Measurements from ENCODE around the gene APOL1. TPM values are rescaled to one million over a fixed set of nuclear protein-coding genes. Genes with fewer than 3 reads are reported as not detected.
"Not testable (repeated sequence)": the region's sequence is repeated elsewhere in the genome, so short reads cannot be mapped to it uniquely, and the experiment has no call there.

Gene APOL1
- total RNA-seq, 1 donor from 2014 or later: 15.2 TPM

DNA sequence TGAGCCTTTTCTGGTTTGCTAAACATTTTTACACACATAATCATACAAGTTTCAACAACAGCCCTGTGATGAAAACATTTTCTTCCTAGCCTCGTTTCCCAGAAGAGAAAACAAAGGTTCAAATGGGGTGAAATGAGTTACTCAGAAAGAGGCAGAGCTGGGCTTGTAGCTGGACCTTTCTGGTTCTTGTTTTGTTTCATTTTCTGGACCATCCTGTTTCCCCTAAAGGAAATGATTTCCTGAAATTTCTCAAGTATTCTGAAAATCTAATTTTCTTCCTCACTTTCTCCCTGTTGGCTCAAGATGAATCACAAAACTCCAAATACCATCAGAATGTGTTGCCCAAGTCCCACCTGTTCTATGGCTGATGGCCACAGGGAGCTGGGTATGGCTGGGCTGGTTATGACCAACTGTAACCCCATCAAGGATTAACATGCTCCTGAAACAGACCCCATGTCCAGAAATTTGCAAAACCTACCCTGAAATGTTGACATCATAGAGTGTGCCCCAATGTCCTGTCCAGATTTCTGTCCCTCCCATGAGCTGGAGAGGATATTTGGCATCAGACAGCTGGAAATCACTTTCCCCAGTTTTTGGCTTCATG is 44.7 kb upstream of the APOL1 start:
- Histone ChIP-seq H3K27me3 (ENCODE audit: low read depth) (no peaks in the 10 kb centered on the region), H3K9me3 (replicated peaks) (no peaks in the 10 kb centered on the region), H3K4me3 (no peak overlapping the region), H3K27ac (replicated peaks) (peak overlapping the region; percentile 33), H3K4me1 (peaks cover 16% of the 10 kb centered on the region), H3K36me3 (no peaks in the 10 kb centered on the region)
- intact Hi-C loops (cut with micrococcal nuclease): no loop called here
- DNase-seq: no peak
- TF ChIP-seq, protein P1, sequence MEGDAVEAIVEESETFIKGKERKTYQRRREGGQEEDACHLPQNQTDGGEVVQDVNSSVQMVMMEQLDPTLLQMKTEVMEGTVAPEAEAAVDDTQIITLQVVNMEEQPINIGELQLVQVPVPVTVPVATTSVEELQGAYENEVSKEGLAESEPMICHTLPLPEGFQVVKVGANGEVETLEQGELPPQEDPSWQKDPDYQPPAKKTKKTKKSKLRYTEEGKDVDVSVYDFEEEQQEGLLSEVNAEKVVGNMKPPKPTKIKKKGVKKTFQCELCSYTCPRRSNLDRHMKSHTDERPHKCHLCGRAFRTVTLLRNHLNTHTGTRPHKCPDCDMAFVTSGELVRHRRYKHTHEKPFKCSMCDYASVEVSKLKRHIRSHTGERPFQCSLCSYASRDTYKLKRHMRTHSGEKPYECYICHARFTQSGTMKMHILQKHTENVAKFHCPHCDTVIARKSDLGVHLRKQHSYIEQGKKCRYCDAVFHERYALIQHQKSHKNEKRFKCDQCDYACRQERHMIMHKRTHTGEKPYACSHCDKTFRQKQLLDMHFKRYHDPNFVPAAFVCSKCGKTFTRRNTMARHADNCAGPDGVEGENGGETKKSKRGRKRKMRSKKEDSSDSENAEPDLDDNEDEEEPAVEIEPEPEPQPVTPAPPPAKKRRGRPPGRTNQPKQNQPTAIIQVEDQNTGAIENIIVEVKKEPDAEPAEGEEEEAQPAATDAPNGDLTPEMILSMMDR (IDR thresholded peaks at IDR 0.05; ENCODE audit: borderline replicate concordance): no peak

- TF ChIP-seq, protein P1 (IDR thresholded peaks at IDR 0.05; ENCODE audit: borderline replicate concordance): no peak
- no peaks in the 10 kb centered on the region for H3K9me3 ChIP-seq (replicated peaks)
- H3K4me3 ChIP-seq: no peak overlapping the region
- intact Hi-C loops (cut with micrococcal nuclease): no loop called here
- H3K4me1 ChIP-seq: peaks cover 16% of the 10 kb centered on the region
- H3K27ac ChIP-seq (replicated peaks): no peak overlapping the region
- no peaks in the 10 kb centered on the region for H3K36me3 ChIP-seq
- H3K27me3 ChIP-seq (ENCODE audit: low read depth): no peaks in the 10 kb centered on the region
- no peak for DNase-seq
These were observed 44.0 kb upstream of the APOL1 start for GRCh38 chr22:36208914-36209313.

DNA sequence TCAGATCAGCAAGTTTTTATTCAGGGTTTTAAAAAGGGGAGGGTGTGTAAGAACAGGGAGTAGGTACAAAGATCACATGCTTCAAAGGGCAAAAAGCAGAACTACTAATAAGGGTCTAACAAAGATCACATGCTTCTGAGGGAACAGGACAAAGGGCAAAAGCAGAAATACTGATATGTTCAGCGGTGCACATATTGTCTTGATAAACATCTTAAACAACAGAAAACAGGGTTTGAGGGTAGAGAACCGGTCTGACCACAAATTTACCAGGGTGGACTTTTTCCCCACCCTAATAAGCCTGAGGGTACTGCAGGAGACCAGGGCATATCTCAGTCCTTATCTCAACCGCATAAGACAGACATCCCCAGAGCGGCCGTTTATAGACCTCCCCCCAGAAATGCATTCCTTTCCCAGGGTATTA is 43.4 kb upstream of the APOL1 start:
- intact Hi-C loops (cut with micrococcal nuclease): not testable (repeated sequence)
- peaks cover 16% of the 10 kb centered on the region for H3K4me1 ChIP-seq

DNA sequence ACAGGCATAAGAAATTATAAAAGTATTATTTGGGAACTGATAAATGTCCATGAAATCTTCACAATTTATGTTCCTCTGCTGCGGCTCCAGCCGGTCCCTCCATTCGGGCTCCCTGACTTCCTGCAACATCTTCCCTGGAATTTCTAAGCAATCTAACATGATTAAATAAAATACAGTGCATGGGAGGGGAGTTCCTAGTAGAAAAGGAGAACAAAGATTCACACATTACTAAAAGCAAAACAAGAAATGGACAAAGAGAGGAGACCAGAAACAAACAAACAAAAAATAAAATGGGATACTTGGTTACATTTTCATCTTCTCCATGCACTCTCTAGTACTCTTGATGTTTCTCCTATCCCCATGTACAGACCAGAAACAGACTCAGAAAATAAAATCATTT is 42.7 kb upstream of the APOL1 start:
- intact Hi-C loops (cut with micrococcal nuclease): no loop called here
- peaks cover 16% of the 10 kb centered on the region for H3K4me1 ChIP-seq

More for the DNA sequence above, 43.4 kb upstream of the APOL1 start:
- DNase-seq; H3K9me3 ChIP-seq (replicated peaks); H3K27ac ChIP-seq (replicated peaks); H3K27me3 ChIP-seq (ENCODE audit: low read depth); H3K36me3 ChIP-seq; H3K4me3 ChIP-seq: not testable (repeated sequence)

DNA sequence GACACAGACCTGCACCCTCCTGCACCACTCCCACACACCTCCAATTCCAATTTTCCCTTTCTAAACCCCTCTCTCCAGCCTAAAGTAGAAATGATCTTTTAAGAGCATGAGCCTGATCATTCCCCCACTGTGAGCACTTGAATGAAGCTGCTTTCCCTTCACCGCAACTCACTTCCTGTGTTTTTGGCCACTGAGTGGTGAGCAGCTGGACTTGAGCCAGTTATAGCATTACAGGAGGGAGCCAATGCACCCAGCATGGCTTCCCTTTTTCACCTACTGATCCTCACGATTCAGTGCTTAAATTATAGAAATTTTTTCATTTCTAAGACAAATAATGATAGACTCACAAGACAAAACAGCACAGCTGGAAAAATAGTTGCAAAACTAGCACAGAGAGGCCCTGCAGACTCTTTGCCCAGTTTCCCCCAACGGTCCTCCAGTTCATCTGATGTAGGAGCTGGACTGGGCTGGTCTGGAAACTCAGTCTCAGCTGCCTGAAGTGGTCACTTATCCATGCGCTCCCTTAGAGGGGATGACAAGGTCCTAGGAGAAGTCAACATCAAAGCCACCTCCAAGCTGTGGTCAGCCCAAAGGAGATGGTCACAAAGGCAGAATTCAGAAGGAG is 41.6 kb upstream of the APOL1 start:
- Histone ChIP-seq H3K27me3 (ENCODE audit: low read depth) (no peaks in the 10 kb centered on the region), H3K4me1 (peaks cover 16% of the 10 kb centered on the region), H3K9me3 (replicated peaks) (no peaks in the 10 kb centered on the region), H3K36me3 (no peaks in the 10 kb centered on the region), H3K27ac (replicated peaks) (no peak overlapping the region), H3K4me3 (no peak overlapping the region)
- TF ChIP-seq, protein P1 (IDR thresholded peaks at IDR 0.05; ENCODE audit: borderline replicate concordance): no peak
- intact Hi-C loops (cut with micrococcal nuclease): no loop called here
- DNase-seq: no peak

More for the DNA sequence above, 42.7 kb upstream of the APOL1 start:
- Histone ChIP-seq H3K27me3 (ENCODE audit: low read depth) (no peaks in the 10 kb centered on the region), H3K27ac (replicated peaks) (no peak overlapping the region), H3K36me3 (no peaks in the 10 kb centered on the region), H3K9me3 (replicated peaks) (no peaks in the 10 kb centered on the region), H3K4me3 (no peak overlapping the region)
- no peak for DNase-seq
- TF ChIP-seq, protein P1 (IDR thresholded peaks at IDR 0.05; ENCODE audit: borderline replicate concordance): no peak

- Histone ChIP-seq H3K36me3 (no peaks in the 10 kb centered on the region), H3K27me3 (ENCODE audit: low read depth) (no peaks in the 10 kb centered on the region), H3K27ac (replicated peaks) (no peak overlapping the region), H3K4me1 (peaks cover 13% of the 10 kb centered on the region), H3K9me3 (replicated peaks) (no peaks in the 10 kb centered on the region), H3K4me3 (no peak overlapping the region)
- TF ChIP-seq, protein P1 (IDR thresholded peaks at IDR 0.05; ENCODE audit: borderline replicate concordance): no peak
- intact Hi-C loops (cut with micrococcal nuclease): no loop called here
- DNase-seq: no peak
These were observed 40.0 kb upstream of the APOL1 start for GRCh38 chr22:36212901-36213300.
